ENCODE data around the gene RTN4RL2. TPM values are rescaled to one million over a fixed set of nuclear protein-coding genes. Genes with fewer than 3 reads are reported as not detected.

Gene RTN4RL2
- 0.81 and 0.84 TPM in 2 replicates for total RNA-seq
- long read RNA-seq, result 0 reads

DNA sequence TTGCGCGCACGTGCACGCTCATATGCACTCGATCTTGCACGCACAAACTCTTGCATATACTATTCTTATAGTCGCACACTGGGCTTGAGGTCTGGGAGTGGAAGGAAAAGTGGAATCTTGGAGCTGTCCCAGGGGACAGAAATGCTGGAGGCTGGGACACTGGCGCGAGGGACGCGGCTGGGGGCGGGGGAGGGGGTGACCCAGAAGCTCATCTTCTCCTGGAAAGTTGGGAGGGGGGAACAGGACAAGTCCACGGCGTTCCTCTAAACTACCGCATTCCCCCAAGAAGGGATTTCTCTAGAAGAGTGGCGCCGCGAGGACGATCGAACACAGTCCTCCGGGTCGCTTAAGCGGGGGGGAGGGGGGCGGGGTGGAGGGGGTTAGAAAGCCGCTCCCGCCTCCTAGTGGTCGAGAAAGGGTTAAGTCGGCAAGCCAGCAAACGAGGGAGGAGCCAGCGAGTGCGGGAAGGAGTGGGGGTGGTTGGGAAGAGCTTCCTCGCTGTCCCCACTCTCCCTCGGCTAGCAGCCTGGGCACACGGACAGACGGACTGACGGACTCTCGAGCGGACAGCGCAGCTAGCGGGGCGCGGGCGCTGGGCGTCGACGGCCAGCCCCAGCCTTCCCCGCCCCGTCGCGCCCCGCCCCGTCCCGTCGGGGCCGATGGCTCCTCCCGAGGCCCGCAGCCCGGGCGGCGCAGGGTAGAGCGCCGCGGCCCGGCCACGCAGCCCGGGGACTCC, at the start of gene RTN4RL2:
Gene RTN4RL2, plus strand, starts transcription at position 507 of the 736 bp plus-strand sequence. CDS start 338 bp downstream, outside the sequence.
- no peak for DNase-seq (ENCODE audit: extremely low spot score, unreplicated experiment)
- H3K4me1 Mint-ChIP-seq (ENCODE audit: unreplicated experiment), result peaks cover 25% of the 10 kb centered on the region
- H3K27ac Mint-ChIP-seq (ENCODE audit: unreplicated experiment), result no peak within 1 kb of the TSS
- no peaks in the 10 kb centered on the region for H3K9me3 Mint-ChIP-seq (ENCODE audit: unreplicated experiment)
- peaks cover 57% of the 10 kb centered on the region for H3K27me3 Mint-ChIP-seq (ENCODE audit: unreplicated experiment)
- TF ChIP-seq, protein P1, sequence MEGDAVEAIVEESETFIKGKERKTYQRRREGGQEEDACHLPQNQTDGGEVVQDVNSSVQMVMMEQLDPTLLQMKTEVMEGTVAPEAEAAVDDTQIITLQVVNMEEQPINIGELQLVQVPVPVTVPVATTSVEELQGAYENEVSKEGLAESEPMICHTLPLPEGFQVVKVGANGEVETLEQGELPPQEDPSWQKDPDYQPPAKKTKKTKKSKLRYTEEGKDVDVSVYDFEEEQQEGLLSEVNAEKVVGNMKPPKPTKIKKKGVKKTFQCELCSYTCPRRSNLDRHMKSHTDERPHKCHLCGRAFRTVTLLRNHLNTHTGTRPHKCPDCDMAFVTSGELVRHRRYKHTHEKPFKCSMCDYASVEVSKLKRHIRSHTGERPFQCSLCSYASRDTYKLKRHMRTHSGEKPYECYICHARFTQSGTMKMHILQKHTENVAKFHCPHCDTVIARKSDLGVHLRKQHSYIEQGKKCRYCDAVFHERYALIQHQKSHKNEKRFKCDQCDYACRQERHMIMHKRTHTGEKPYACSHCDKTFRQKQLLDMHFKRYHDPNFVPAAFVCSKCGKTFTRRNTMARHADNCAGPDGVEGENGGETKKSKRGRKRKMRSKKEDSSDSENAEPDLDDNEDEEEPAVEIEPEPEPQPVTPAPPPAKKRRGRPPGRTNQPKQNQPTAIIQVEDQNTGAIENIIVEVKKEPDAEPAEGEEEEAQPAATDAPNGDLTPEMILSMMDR (IDR thresholded peaks at IDR 0.05), result no peak
- no peaks in the 10 kb centered on the region for H3K36me3 Mint-ChIP-seq (ENCODE audit: unreplicated experiment)
- peak within 1 kb of the TSS; percentile 67 for H3K4me3 Mint-ChIP-seq (ENCODE audit: unreplicated experiment)

DNA sequence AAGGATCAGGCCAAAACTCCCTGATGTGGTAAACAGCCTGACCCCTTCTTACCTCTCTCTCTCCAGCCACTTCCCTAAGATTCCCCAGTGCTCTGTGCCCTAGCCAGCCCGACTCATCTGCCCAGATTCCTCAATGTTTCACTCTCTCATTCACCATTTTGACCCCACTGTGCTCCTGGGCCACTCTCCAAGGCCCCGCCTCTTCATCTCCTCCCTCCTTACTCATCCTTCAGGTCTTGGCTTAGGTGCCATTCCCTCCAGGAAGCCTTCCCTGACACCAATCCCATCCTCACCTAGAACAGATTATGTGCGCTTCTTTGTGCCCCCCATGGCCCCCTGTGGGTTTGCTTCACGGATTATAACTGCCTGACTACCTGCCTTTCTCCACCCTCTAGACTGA, 46.6 kb upstream of the RTN4RL2 start:
- no peak overlapping the region for H3K27ac Mint-ChIP-seq (ENCODE audit: unreplicated experiment)
- no peaks in the 10 kb centered on the region for H3K4me1 Mint-ChIP-seq (ENCODE audit: unreplicated experiment)
- peaks cover 21% of the 10 kb centered on the region for H3K36me3 Mint-ChIP-seq (ENCODE audit: unreplicated experiment)
- DNase-seq (ENCODE audit: extremely low spot score, unreplicated experiment), result no peak
- H3K9me3 Mint-ChIP-seq (ENCODE audit: unreplicated experiment), result no peaks in the 10 kb centered on the region
- H3K4me3 Mint-ChIP-seq (ENCODE audit: unreplicated experiment), result no peak overlapping the region
- no peaks in the 10 kb centered on the region for H3K27me3 Mint-ChIP-seq (ENCODE audit: unreplicated experiment)
- TF ChIP-seq, protein P1 (IDR thresholded peaks at IDR 0.05), result no peak

DNA sequence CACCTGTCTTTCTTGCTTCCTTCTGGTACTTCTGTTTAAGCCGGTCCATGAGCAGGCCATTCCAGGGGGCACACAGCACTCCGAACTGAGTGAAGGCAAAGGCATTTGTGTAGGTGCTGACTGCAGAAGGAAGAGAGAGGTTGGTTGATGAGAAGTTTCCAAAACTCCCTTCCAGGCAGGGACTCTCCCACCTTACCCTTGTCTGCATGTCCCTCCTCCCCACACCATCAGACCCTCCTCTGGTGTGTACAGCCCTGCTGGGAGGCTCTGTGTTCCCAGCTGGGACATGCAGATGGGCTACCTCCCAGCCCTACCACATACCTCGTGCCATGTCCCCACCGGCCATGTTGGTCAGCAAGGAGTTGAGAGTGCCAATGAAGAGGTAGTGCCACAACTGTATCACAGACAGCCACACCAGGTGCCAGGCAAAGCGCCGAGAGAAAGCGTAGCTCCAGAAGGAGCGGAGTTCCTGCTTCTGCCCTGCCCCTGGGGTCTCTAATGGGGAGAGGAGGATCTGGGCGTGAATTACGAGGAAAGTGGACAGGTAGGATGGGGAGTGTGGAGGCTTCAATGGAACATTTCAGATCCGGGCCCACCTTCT, 45.6 kb upstream of the RTN4RL2 start:
- TF ChIP-seq, protein P1 (IDR thresholded peaks at IDR 0.05), result no peak
- Mint-ChIP-seq H3K4me1 (ENCODE audit: unreplicated experiment) (no peaks in the 10 kb centered on the region), H3K27me3 (ENCODE audit: unreplicated experiment) (no peaks in the 10 kb centered on the region), H3K36me3 (ENCODE audit: unreplicated experiment) (peaks cover 21% of the 10 kb centered on the region), H3K27ac (ENCODE audit: unreplicated experiment) (no peak overlapping the region), H3K9me3 (ENCODE audit: unreplicated experiment) (no peaks in the 10 kb centered on the region), H3K4me3 (ENCODE audit: unreplicated experiment) (no peak overlapping the region)
- DNase-seq (ENCODE audit: extremely low spot score, unreplicated experiment), result no peak

DNA sequence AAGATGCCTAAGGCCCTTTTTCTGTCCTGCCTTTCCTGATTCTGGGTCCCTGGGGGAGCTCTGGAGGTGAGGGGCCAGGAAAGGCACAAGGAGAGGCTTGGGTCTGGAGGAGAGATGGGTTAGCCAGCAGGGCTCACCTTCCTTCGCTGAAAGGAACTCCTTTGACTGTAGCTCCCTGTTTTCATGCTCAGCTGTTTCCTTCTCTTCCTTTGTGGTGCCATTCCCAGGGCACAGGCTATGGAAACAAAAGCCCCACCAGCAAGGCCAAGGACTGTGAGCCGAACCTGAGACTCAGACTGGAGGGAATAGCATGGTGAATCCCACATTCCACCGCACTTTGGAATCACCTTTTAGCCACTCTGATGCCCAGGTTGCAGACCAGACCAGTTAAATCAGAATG, 43.9 kb upstream of the RTN4RL2 start:
- DNase-seq (ENCODE audit: extremely low spot score, unreplicated experiment), result no peak
- Mint-ChIP-seq H3K4me1 (ENCODE audit: unreplicated experiment) (no peaks in the 10 kb centered on the region), H3K27ac (ENCODE audit: unreplicated experiment) (no peak overlapping the region), H3K27me3 (ENCODE audit: unreplicated experiment) (no peaks in the 10 kb centered on the region), H3K4me3 (ENCODE audit: unreplicated experiment) (no peak overlapping the region), H3K36me3 (ENCODE audit: unreplicated experiment) (peaks cover 21% of the 10 kb centered on the region), H3K9me3 (ENCODE audit: unreplicated experiment) (no peaks in the 10 kb centered on the region)
- TF ChIP-seq, protein P1 (IDR thresholded peaks at IDR 0.05), result no peak

DNA sequence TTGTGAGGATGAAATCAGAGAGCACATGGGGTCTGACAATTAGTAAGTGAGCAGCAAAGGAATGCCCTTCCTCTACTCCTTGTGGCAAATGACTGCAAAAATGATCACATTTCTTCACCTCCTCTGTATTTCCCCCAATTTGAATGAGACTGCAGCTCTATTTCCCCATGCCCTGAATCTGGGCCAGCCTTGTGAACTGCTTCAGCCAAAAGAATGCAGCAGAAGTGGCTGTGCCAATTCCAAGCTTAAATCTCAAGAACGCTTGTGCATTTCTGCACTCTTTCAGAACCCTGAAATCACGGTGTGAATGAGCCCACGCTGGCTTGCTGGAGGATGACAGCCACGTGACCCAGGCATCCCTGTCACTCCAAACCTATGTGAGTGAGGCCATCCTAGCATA, 43.3 kb upstream of the RTN4RL2 start:
- Mint-ChIP-seq H3K27ac (ENCODE audit: unreplicated experiment) (no peak overlapping the region), H3K27me3 (ENCODE audit: unreplicated experiment) (no peaks in the 10 kb centered on the region), H3K9me3 (ENCODE audit: unreplicated experiment) (no peaks in the 10 kb centered on the region), H3K4me3 (ENCODE audit: unreplicated experiment) (no peak overlapping the region), H3K36me3 (ENCODE audit: unreplicated experiment) (peaks cover 21% of the 10 kb centered on the region), H3K4me1 (ENCODE audit: unreplicated experiment) (no peaks in the 10 kb centered on the region)
- DNase-seq (ENCODE audit: extremely low spot score, unreplicated experiment), result no peak
- TF ChIP-seq, protein P1 (IDR thresholded peaks at IDR 0.05), result no peak
